ENCODE data around the gene RALGPS1. TPM values are rescaled to one million over a fixed set of nuclear protein-coding genes. Genes with fewer than 3 reads are reported as not detected.
A peak's percentile ranks its signal among the peaks of the same experiment; 100 is the strongest.

The RALGPS1 gene
- total and polyA plus RNA-seq, 4 experiments from 2014 or later: 0.84 to 10.3 (median 5.8) TPM

GRCh38 chr9:127162864-127163365, 248.3 kb downstream of the RALGPS1 start:
- Histone ChIP-seq H3K4me3 (ENCODE audit: low read length in 2 of 2) (no peak overlapping the region), H3K27ac (ENCODE audit: low read depth, low read length) (no peak overlapping the region), H3K4me1 (ENCODE audit: insufficient read depth, low read length) (peaks cover 22% of the 10 kb centered on the region), H3K27me3 (ENCODE audit: insufficient read depth, low read length) (no peaks in the 10 kb centered on the region), H3K36me3 (ENCODE audit: insufficient read depth, low read length) (no peaks in the 10 kb centered on the region), H3K9me3 (ENCODE audit: control insufficient read depth in 1 of 2, low read length in 2 of 2) (no peaks in the 10 kb centered on the region)
- Mint-ChIP-seq H3K27ac (peak overlapping the region in 5 of 7 donors; percentile 5 to 71 (median 48)), H3K4me3 (no peak overlapping the region), H3K9me3 (no peaks in the 10 kb centered on the region), H3K36me3 (peaks cover 0 to 12% of the 10 kb centered on the region in 2 donors), H3K4me1 (peaks cover 11 to 24% (median 18%) of the 10 kb centered on the region in 4 donors), H3K27me3 (no peaks in the 10 kb centered on the region)
- ChIA-PET CTCF (ENCODE audit: partially characterized antibody) (interaction anchor here (1.2 to 1.5 kb wide), 2 partner anchors 35 to 177 kb away, joined by 4 read pairs; no protein-coding TSS in a partner anchor), POLR2A (ENCODE audit: partially characterized antibody) (interaction anchor here (1.0 kb wide), 1 partner anchor 8 kb away, joined by 3 read pairs; no protein-coding TSS in a partner anchor)
- intact Hi-C loops (cut with micrococcal nuclease): loop anchor here (10.0 kb wide), 1 partner anchor 98 kb away; no protein-coding TSS in a partner anchor
- DNase-seq: no peak

DNA sequence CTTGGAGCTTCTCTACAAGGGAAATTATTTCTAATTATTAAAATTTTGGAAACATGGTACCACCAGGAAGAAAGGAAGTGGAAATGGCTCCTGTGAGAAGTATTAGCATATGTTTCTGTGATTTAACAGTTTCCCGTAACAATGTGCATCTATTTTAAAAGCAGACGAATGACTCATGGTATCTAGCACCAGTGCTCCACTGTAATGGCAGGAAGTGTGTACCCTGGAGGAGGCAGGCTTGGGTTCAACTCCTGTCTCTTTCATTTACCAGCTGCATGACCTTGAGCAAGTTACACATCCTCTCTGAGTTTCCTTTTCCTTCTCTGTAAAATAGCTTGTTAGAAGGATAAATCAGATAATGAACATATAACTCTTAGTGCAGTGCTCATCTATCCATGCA, 248.8 kb downstream of the RALGPS1 start:
- no peaks in the 10 kb centered on the region for H3K9me3 Mint-ChIP-seq
- no peak for DNase-seq
- CTCF ChIA-PET (ENCODE audit: partially characterized antibody): interaction anchor here (1.2 to 1.5 kb wide), 2 partner anchors 35 to 177 kb away, joined by 4 read pairs; no protein-coding TSS in a partner anchor

DNA sequence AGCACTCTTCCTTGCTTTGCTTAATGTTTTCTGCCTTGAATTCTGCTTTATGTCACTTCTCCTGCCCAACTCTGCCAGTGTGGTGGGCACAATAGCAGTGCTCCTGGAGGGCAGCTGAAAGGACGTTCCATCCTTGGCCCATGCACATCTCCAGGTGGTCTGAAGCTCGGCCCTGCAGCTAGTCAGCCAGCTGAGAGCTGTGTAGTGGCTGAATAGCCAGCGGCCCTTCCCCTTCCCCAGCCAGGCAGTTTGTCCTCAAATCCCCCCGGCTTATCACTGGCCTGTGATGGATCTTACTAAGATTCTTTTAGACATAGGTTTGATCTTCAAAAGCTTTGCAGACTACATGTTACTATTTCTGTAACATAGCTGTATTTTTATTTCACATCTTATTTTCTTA, 250.5 kb downstream of the RALGPS1 start:
- peaks cover 11 to 24% (median 18%) of the 10 kb centered on the region in 4 donors for H3K4me1 Mint-ChIP-seq
- Histone ChIP-seq H3K4me3 (ENCODE audit: low read length in 2 of 2) (no peak overlapping the region), H3K27ac (ENCODE audit: low read depth, low read length) (no peak overlapping the region)

More for the DNA sequence above, 248.8 kb downstream of the RALGPS1 start:
- no peak overlapping the region for H3K4me3 Mint-ChIP-seq
- peaks cover 11 to 24% (median 18%) of the 10 kb centered on the region in 4 donors for H3K4me1 Mint-ChIP-seq
- no peaks in the 10 kb centered on the region for H3K9me3 ChIP-seq (ENCODE audit: control insufficient read depth in 1 of 2, low read length in 2 of 2)
- intact Hi-C loops (cut with micrococcal nuclease): loop anchor here (10.0 kb wide), 1 partner anchor 99 kb away; no protein-coding TSS in a partner anchor
- H3K4me1 ChIP-seq (ENCODE audit: insufficient read depth, low read length): peaks cover 22% of the 10 kb centered on the region
- H3K36me3 Mint-ChIP-seq: peaks cover 0 to 17% of the 10 kb centered on the region in 2 donors
- POLR2A ChIA-PET (ENCODE audit: partially characterized antibody): interaction anchor here (1.0 kb wide), 1 partner anchor 9 kb away, joined by 3 read pairs; no protein-coding TSS in a partner anchor
- H3K36me3 ChIP-seq (ENCODE audit: insufficient read depth, low read length): no peaks in the 10 kb centered on the region
- H3K4me3 ChIP-seq (ENCODE audit: low read length in 2 of 2): no peak overlapping the region
- no peaks in the 10 kb centered on the region for H3K27me3 Mint-ChIP-seq
- H3K27me3 ChIP-seq (ENCODE audit: insufficient read depth, low read length): no peaks in the 10 kb centered on the region
- peak overlapping the region in 1 of 7 donors; percentile 48 for H3K27ac Mint-ChIP-seq
- no peak overlapping the region for H3K27ac ChIP-seq (ENCODE audit: low read depth, low read length)

DNA sequence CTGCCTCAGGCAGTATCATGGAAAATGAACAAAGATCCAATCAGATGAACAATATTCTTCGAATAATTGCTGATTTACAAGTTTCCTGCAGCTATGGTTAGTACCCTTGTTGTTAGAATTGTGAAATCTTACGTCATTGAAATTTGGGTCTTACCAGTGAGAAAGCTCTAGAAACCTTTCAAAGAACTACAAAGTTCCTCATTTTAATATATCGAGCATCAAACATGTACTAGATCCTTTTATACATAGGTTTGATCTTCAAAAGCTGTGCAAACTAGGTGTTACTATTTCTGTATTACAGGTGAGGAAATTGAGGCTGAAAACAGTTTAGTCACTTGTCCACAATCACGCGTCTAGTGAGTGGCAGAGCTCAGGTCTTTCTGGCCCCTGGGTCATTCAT, 251.5 kb downstream of the RALGPS1 start:
- peaks cover 0 to 27% of the 10 kb centered on the region in 2 donors for H3K36me3 Mint-ChIP-seq
- peaks cover 11 to 24% (median 18%) of the 10 kb centered on the region in 4 donors for H3K4me1 Mint-ChIP-seq
- Histone ChIP-seq H3K27me3 (ENCODE audit: insufficient read depth, low read length) (no peaks in the 10 kb centered on the region), H3K36me3 (ENCODE audit: insufficient read depth, low read length) (no peaks in the 10 kb centered on the region), H3K9me3 (ENCODE audit: control insufficient read depth in 1 of 2, low read length in 2 of 2) (no peaks in the 10 kb centered on the region), H3K4me3 (ENCODE audit: low read length in 2 of 2) (no peak overlapping the region), H3K27ac (ENCODE audit: low read depth, low read length) (no peak overlapping the region), H3K4me1 (ENCODE audit: insufficient read depth, low read length) (peaks cover 22% of the 10 kb centered on the region)
- ChIA-PET CTCF (ENCODE audit: partially characterized antibody) (interaction anchor here (0.6 to 0.9 kb wide), 2 partner anchors 145 to 226 kb away, joined by 3 read pairs; no protein-coding TSS in a partner anchor), POLR2A (ENCODE audit: partially characterized antibody) (no interaction called here)
- intact Hi-C loops (cut with micrococcal nuclease): loop anchor here (10.0 kb wide), 1 partner anchor 101 kb away; no protein-coding TSS in a partner anchor
- no peak overlapping the region for H3K27ac Mint-ChIP-seq
- H3K27me3 Mint-ChIP-seq: no peaks in the 10 kb centered on the region
- H3K4me3 Mint-ChIP-seq: no peak overlapping the region
- no peak for DNase-seq
- no peaks in the 10 kb centered on the region for H3K9me3 Mint-ChIP-seq

More for the DNA sequence above, 250.5 kb downstream of the RALGPS1 start:
- ChIA-PET CTCF (ENCODE audit: partially characterized antibody) (no interaction called here), POLR2A (ENCODE audit: partially characterized antibody) (no interaction called here)
- intact Hi-C loops (cut with micrococcal nuclease): loop anchor here (10.0 kb wide), 1 partner anchor 100 kb away; no protein-coding TSS in a partner anchor
- Mint-ChIP-seq H3K4me3 (no peak overlapping the region), H3K27me3 (no peaks in the 10 kb centered on the region), H3K9me3 (no peaks in the 10 kb centered on the region), H3K36me3 (peaks cover 0 to 27% of the 10 kb centered on the region in 2 donors), H3K27ac (no peak overlapping the region)
- Histone ChIP-seq H3K9me3 (ENCODE audit: control insufficient read depth in 1 of 2, low read length in 2 of 2) (no peaks in the 10 kb centered on the region), H3K4me1 (ENCODE audit: insufficient read depth, low read length) (peaks cover 22% of the 10 kb centered on the region), H3K27me3 (ENCODE audit: insufficient read depth, low read length) (no peaks in the 10 kb centered on the region), H3K36me3 (ENCODE audit: insufficient read depth, low read length) (no peaks in the 10 kb centered on the region)
- DNase-seq: no peak

DNA sequence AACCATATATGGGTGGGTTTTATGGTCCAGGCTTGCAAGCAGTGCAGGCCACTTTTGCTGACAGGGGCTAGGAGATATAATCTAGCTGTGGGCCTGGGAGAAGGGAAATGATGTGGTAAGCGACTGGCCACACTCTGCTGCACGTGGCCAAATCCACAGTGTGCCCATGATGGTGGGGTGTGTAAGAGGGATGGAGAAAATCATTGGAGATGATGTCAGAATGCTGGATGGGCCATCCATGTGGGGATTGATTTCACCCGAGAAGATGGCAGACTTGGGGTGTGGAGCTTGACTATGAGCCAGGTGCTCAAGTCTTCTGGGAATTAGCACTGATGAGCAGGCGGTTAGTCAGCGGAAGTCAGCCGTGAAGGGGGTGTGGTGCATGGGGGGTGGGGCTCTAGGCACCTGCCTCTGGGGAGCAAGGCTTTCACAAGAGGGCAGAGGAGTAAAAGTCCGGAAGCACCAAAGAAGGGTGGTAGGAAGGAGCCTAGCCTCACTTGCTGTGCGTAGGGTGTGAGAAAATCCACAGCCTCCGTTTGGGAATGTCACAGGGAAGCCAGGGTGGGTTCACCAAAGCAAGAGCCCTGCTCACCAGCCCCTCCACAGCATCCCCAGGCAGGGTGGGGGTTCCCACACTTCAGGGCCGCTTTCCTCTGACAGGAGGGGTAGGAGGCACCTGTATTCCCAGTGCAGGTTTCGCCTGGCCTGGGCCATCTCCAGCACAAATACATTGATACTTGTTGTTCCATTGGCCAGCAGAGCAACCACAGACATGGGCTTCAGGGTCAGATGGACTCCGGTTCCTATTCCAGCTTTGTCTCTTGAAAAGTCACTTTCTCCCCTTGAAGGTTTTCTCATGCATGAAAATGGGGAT, 252.3 kb downstream of the RALGPS1 start:
- H3K36me3 ChIP-seq (ENCODE audit: insufficient read depth, low read length): no peaks in the 10 kb centered on the region
- intact Hi-C loops (cut with micrococcal nuclease): loop anchor here (10.0 kb wide), 1 partner anchor 102 kb away; no protein-coding TSS in a partner anchor
- no peaks in the 10 kb centered on the region for H3K9me3 ChIP-seq (ENCODE audit: control insufficient read depth in 1 of 2, low read length in 2 of 2)
- peaks cover 18% of the 10 kb centered on the region for H3K4me1 ChIP-seq (ENCODE audit: insufficient read depth, low read length)
- Mint-ChIP-seq H3K27me3 (no peaks in the 10 kb centered on the region), H3K4me3 (no peak overlapping the region), H3K27ac (peak overlapping the region in 2 of 7 donors; percentile 52 to 91), H3K9me3 (no peaks in the 10 kb centered on the region), H3K36me3 (peaks cover 0 to 27% of the 10 kb centered on the region in 2 donors), H3K4me1 (peaks cover 7 to 21% (median 16%) of the 10 kb centered on the region in 4 donors)
- no peak overlapping the region for H3K27ac ChIP-seq (ENCODE audit: low read depth, low read length)
- no peaks in the 10 kb centered on the region for H3K27me3 ChIP-seq (ENCODE audit: insufficient read depth, low read length)
- no peak for DNase-seq
- no peak overlapping the region for H3K4me3 ChIP-seq (ENCODE audit: low read length in 2 of 2)
- ChIA-PET POLR2A (ENCODE audit: partially characterized antibody) (no interaction called here), CTCF (ENCODE audit: partially characterized antibody) (interaction anchor here (0.9 kb wide), 1 partner anchor 226 kb away, joined by 3 read pairs; no protein-coding TSS in a partner anchor)

GRCh38 chr9:127167560-127168326, 253.2 kb downstream of the RALGPS1 start:
- ChIA-PET CTCF (ENCODE audit: partially characterized antibody) (no interaction called here), POLR2A (ENCODE audit: partially characterized antibody) (no interaction called here)
- Mint-ChIP-seq H3K4me1 (peaks cover 2 to 13% (median 10%) of the 10 kb centered on the region in 4 donors), H3K9me3 (no peaks in the 10 kb centered on the region), H3K27ac (peak overlapping the region in 1 of 7 donors; percentile 29), H3K4me3 (no peak overlapping the region), H3K27me3 (no peaks in the 10 kb centered on the region), H3K36me3 (peaks cover 0 to 27% of the 10 kb centered on the region in 2 donors)
- no peak for DNase-seq
- H3K9me3 ChIP-seq (ENCODE audit: control insufficient read depth in 1 of 2, low read length in 2 of 2): no peaks in the 10 kb centered on the region
- intact Hi-C loops (cut with micrococcal nuclease): loop anchor here (10.0 kb wide), 1 partner anchor 103 kb away; no protein-coding TSS in a partner anchor
- no peaks in the 10 kb centered on the region for H3K27me3 ChIP-seq (ENCODE audit: insufficient read depth, low read length)
- H3K4me3 ChIP-seq (ENCODE audit: low read length in 2 of 2): no peak overlapping the region
- no peaks in the 10 kb centered on the region for H3K36me3 ChIP-seq (ENCODE audit: insufficient read depth, low read length)
- H3K4me1 ChIP-seq (ENCODE audit: insufficient read depth, low read length): peaks cover 10% of the 10 kb centered on the region
- H3K27ac ChIP-seq (ENCODE audit: low read depth, low read length): no peak overlapping the region
